A673 (cell line): ENCODE measurements around the gene LYL1. TPM values are rescaled to one million over a fixed set of nuclear protein-coding genes. Genes with fewer than 3 reads are reported as not detected.

Experiments
- BruUV-seq: library from RNA; stranded (reverse); fragments of 400-500 nt; replicated peaks from 2 replicates; lab custom pipeline; 2021; lab: Mats Ljungman, UMichigan
- CTCF ChIA-PET: fragments of 300-600 bp; sonication (Branson Sonifier 250); formaldehyde crosslinking; loops from one replicate; lab custom pipeline; 2022; ENCODE audit warnings: antibody characterized with exemption; lab: Charles Lee
- POLR2A ChIA-PET: fragments of 300-600 bp; sonication (Branson Sonifier 250); formaldehyde crosslinking; loops from one replicate; lab custom pipeline; 2022; ENCODE audit warnings: antibody characterized with exemption; ENCODE audit not compliant: low non-redundant PET; lab: Charles Lee
- DNase-seq: peaks from one replicate; pipeline ENCODE4 v3.0.0-alpha.2; 2015; ENCODE audit warnings: low spot score
- H3K27ac ChIP-seq: fragments of 200-600 bp; sonication (generic); 2 replicates; pipeline ENCODE4 v1.5.1; 2016; ENCODE audit warnings: mixed run types, low read depth, mild to moderate bottlenecking, mixed read lengths, antibody characterized with exemption, low read length; ENCODE audit not compliant: poor library complexity, severe bottlenecking
- H3K27me3 ChIP-seq: fragments of 200-600 bp; sonication (generic); replicated peaks from 2 replicates; pipeline ENCODE4 v1.6.1; 2017; ENCODE audit warnings: mixed run types, low read depth, mild to moderate bottlenecking, mixed read lengths, antibody characterized with exemption, low read length; ENCODE audit not compliant: insufficient read depth, poor library complexity
- H3K36me3 ChIP-seq: fragments of 200-600 bp; sonication (generic); 2 replicates; pipeline ENCODE4 v1.6.1; 2016; ENCODE audit warnings: mixed run types, mild to moderate bottlenecking, mixed read lengths, antibody characterized with exemption, low read length; ENCODE audit not compliant: insufficient read depth, poor library complexity, severe bottlenecking
- H3K4me1 ChIP-seq: fragments of 200-600 bp; sonication (generic); 2 replicates; pipeline ENCODE4 v1.6.1; 2017; ENCODE audit warnings: mixed run types, mild to moderate bottlenecking, mixed read lengths, antibody characterized with exemption, low read length; ENCODE audit not compliant: insufficient read depth, poor library complexity, severe bottlenecking
- H3K4me3 ChIP-seq: fragments of 200-600 bp; sonication (generic); 2 replicates; pipeline ENCODE4 v1.5.1; 2016; ENCODE audit warnings: low read depth, mixed run types, mild to moderate bottlenecking, mixed read lengths, low read length; ENCODE audit not compliant: poor library complexity, severe bottlenecking
- H3K9me3 ChIP-seq: fragments of 200-600 bp; sonication (generic); 2 replicates; pipeline ENCODE4 v1.6.1; 2016; ENCODE audit warnings: mixed run types, low read depth, mild to moderate bottlenecking, mixed read lengths, antibody characterized with exemption, low read length; ENCODE audit not compliant: poor library complexity, severe bottlenecking
- CTCF ChIP-seq: fragments of 300-800, 200-600 bp; sonication (generic); conservative IDR thresholded peaks from 2 replicates; pipeline ENCODE4 v1.5.1; 2017; ENCODE audit warnings: low read depth, mild to moderate bottlenecking, antibody characterized with exemption, low read length, moderate library complexity, mixed read lengths
- EZH2 ChIP-seq: fragments of 200-600 bp; sonication (generic); IDR thresholded peaks from 2 replicates; pipeline ENCODE4 v1.6.1; 2017; ENCODE audit warnings: borderline replicate concordance, low read depth, mild to moderate bottlenecking, mixed read lengths, antibody characterized with exemption, low read length; ENCODE audit not compliant: poor library complexity, severe bottlenecking
- intact Hi-C: fragments of 100-400 bp; cut with micrococcal nuclease; formaldehyde crosslinking; loops from one replicate; pipeline ENCODE4 v1.10.0; 2022; ENCODE audit not compliant: unreplicated experiment
- total RNA-seq: library from RNA; stranded (reverse); gene quantifications from 2 replicates; pipeline ENCODE4 v1.2.3, GENCODE V29; 2021

LYL1 gene
- total RNA-seq, 1 experiment from 2014 or later = not detected

- no TSS peak for BruUV-seq
- H3K27ac ChIP-seq = peak within 1 kb of the TSS; percentile 95
- H3K36me3 ChIP-seq = peaks cover 18% of the 10 kb centered on the region
- no peak for TF ChIP-seq EZH2
- no peak for TF ChIP-seq CTCF
- intact Hi-C loops = loop anchor here (2.0 kb wide), 1 partner anchor 33 kb away; the partner anchor contains the start of genes IER2 and STX10
- H3K9me3 ChIP-seq = no peaks in the 10 kb centered on the region
- CTCF ChIA-PET = interaction anchor here (0.6 kb wide), 1 partner anchor 158 kb away, joined by 4 read pairs; no protein-coding TSS in a partner anchor
- DNase-seq = peak; percentile 97
- no peaks in the 10 kb centered on the region for H3K27me3 ChIP-seq
- peak within 1 kb of the TSS; percentile 82 for H3K4me3 ChIP-seq
- H3K4me1 ChIP-seq = peaks cover 45% of the 10 kb centered on the region
- POLR2A ChIA-PET = interaction anchor here (1.8 kb wide), 1 partner anchor 35 kb away, joined by 6 read pairs; no protein-coding TSS in a partner anchor
Measured at GRCh38 chr19:13117772-13118423, 15.2 kb upstream of the LYL1 start, which contains the start of gene NACC1. Gene NACC1 (plus strand): TSS chr19:13118264. CDS start chr19:13135208, 16,944 bp downstream.

GRCh38 chr19:13117176-13117771, 14.6 kb upstream of the LYL1 start:
- peak overlapping the region; percentile 82 for H3K4me3 ChIP-seq
- H3K36me3 ChIP-seq = peaks cover 21% of the 10 kb centered on the region
- DNase-seq = no peak
- peaks cover 41% of the 10 kb centered on the region for H3K4me1 ChIP-seq
- H3K27ac ChIP-seq = peak overlapping the region; percentile 85
- BruUV-seq = no TSS peak
- ChIA-PET CTCF (interaction anchor here (0.6 kb wide), 1 partner anchor 159 kb away, joined by 4 read pairs; no protein-coding TSS in a partner anchor), POLR2A (interaction anchor here (0.6 to 1.8 kb wide), 2 partner anchors 35 to 1030 kb away, joined by 3 to 6 read pairs; no protein-coding TSS in a partner anchor)
- H3K9me3 ChIP-seq = no peaks in the 10 kb centered on the region
- H3K27me3 ChIP-seq = no peaks in the 10 kb centered on the region
- intact Hi-C loops = no loop called here
- no peak for TF ChIP-seq EZH2
- no peak for TF ChIP-seq CTCF

- no peak for TF ChIP-seq CTCF
- TF ChIP-seq EZH2 = no peak
- intact Hi-C loops = no loop called here
- BruUV-seq = no TSS peak
- DNase-seq = peak; percentile 98
- Histone ChIP-seq H3K4me1 (peaks cover 35% of the 10 kb centered on the region), H3K27me3 (no peaks in the 10 kb centered on the region), H3K27ac (peak within 1 kb of the TSS; percentile 85), H3K9me3 (no peaks in the 10 kb centered on the region), H3K4me3 (peak within 1 kb of the TSS; percentile 82), H3K36me3 (peaks cover 16% of the 10 kb centered on the region)
- ChIA-PET CTCF (no interaction called here), POLR2A (interaction anchor here (0.6 kb wide), 1 partner anchor 1030 kb away, joined by 3 read pairs; no protein-coding TSS in a partner anchor)
Measured at GRCh38 chr19:13116282-13117175, 13.9 kb upstream of the LYL1 start, which contains the start of gene TRMT1. Gene TRMT1 (minus strand): TSS chr19:13116740. CDS start chr19:13116399, 341 bp downstream.
